GM12892 (cell line): Measurements from ENCODE around the gene GPN3.

Experiments used
- POLR2A ChIP-seq: IDR thresholded peaks from 2 replicates; pipeline ENCODE4 v1.6.1; 2011; ENCODE audit warnings: low read depth, low read length, control low read depth
- TAF1 ChIP-seq: IDR thresholded peaks from 2 replicates; pipeline ENCODE4 v1.6.1; 2011; ENCODE audit warnings: low read depth, mild to moderate bottlenecking, control low read depth, low read length, borderline replicate concordance

DNA sequence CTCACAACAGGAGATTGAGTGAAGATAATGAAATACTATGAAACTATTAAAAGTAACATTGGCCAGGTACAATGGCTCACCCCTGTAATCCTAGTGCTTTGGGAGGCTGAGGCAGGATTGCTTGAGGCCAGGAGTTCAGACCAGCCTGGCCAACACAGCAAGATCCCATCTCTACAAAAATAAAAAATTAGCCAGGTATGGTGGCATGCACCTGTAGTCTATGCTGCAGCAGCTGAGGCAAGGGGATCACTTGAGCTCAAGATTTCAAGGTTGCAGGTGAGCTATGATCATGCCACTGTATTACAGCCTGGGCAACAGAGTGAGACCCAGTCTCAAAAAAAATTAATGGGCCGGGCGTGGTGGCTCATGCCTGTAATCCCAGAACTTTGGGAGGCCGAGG is 48.9 kb upstream of the GPN3 start:
- TF ChIP-seq POLR2A (no peak), TAF1 (no peak)
